DOHH2 (cell line): ENCODE measurements around the gene STX7.

Experiments used
- H3F3A ChIP-seq: fragments of 200-600 bp; sonication (generic), shearing (Covaris generic); 2 replicates; pipeline ENCODE4 v1.6.0; 2016; ENCODE audit warnings: antibody characterized with exemption, mild to moderate bottlenecking; ENCODE audit not compliant: control insufficient read depth, insufficient read depth
- H3K27ac ChIP-seq: fragments of 200-600 bp; sonication (generic); 2 replicates; pipeline ENCODE4 v1.5.1; 2014; ENCODE audit warnings: low read depth, mild to moderate bottlenecking, low read length, moderate library complexity
- H3K27me3 ChIP-seq: fragments of 200-600 bp; sonication (generic); 2 replicates; pipeline ENCODE4 v1.6.1; 2014; ENCODE audit warnings: mild to moderate bottlenecking, low read length, mixed read lengths; ENCODE audit not compliant: control insufficient read depth
- H3K36me3 ChIP-seq: fragments of 200-600 bp; sonication (generic); 2 replicates; pipeline ENCODE4 v1.6.1; 2014; ENCODE audit warnings: mild to moderate bottlenecking, low read length, moderate library complexity, mixed read lengths; ENCODE audit not compliant: control insufficient read depth
- H3K4me1 ChIP-seq: fragments of 200-600 bp; sonication (generic); 2 replicates; pipeline ENCODE4 v1.6.1; 2014; ENCODE audit warnings: mild to moderate bottlenecking, low read length, mixed read lengths; ENCODE audit not compliant: control insufficient read depth
- H3K4me2 ChIP-seq: fragments of 200-600 bp; sonication (generic); 2 replicates; pipeline ENCODE4 v1.6.0; 2014; ENCODE audit warnings: mild to moderate bottlenecking, low read length, moderate library complexity
- H3K4me3 ChIP-seq: fragments of 200-600 bp; sonication (generic); 2 replicates; pipeline ENCODE4 v1.5.1; 2014; ENCODE audit warnings: mild to moderate bottlenecking, low read length, mixed read lengths
- H3K79me2 ChIP-seq: fragments of 200-600 bp; sonication (generic); 2 replicates; pipeline ENCODE4 v1.6.1; 2014; ENCODE audit warnings: mild to moderate bottlenecking, low read length, mixed read lengths; ENCODE audit not compliant: control insufficient read depth
- H3K9me2 ChIP-seq: fragments of 200-600 bp; sonication (generic); replicated peaks from 2 replicates; pipeline ENCODE4 v1.6.1; 2014; ENCODE audit warnings: mild to moderate bottlenecking, low read length, mixed read lengths; ENCODE audit not compliant: control insufficient read depth
- H3K9me3 ChIP-seq: fragments of 200-600 bp; sonication (generic); 2 replicates; pipeline ENCODE4 v1.6.1; 2014; ENCODE audit warnings: antibody characterized with exemption, low read length, mixed read lengths; ENCODE audit not compliant: control insufficient read depth, insufficient read depth
- H4K20me1 ChIP-seq: fragments of 200-600 bp; sonication (generic); 2 replicates; pipeline ENCODE4 v1.6.0; 2014; ENCODE audit warnings: low read depth, mild to moderate bottlenecking, antibody characterized with exemption, low read length, moderate library complexity; ENCODE audit not compliant: control insufficient read depth, insufficient read depth
- CTCF ChIP-seq: fragments of 200-600 bp; sonication (generic); IDR thresholded peaks from one replicate; pipeline ENCODE4 v1.5.1; 2014; ENCODE audit warnings: antibody characterized with exemption, mild to moderate bottlenecking, low read depth, low read length; ENCODE audit not compliant: poor library complexity, severe bottlenecking
- EZH2phosphoT487 ChIP-seq: fragments of 200-600 bp; sonication (generic); IDR thresholded peaks from 2 replicates; pipeline ENCODE4 v1.6.1; 2017; ENCODE audit warnings: borderline replicate concordance, mild to moderate bottlenecking, antibody characterized with exemption, low read length, moderate library complexity, mixed read lengths

Gene STX7

GRCh38 chr6:132483779-132484679 is 28.9 kb downstream of the STX7 start:
- H3K9me3 ChIP-seq = peaks cover 11% of the 10 kb centered on the region
- peak overlapping the region; percentile 76 for H3K27ac ChIP-seq
- peaks cover 96% of the 10 kb centered on the region for H3K4me1 ChIP-seq
- H4K20me1 ChIP-seq = peaks cover 5% of the 10 kb centered on the region; the same call in 1 of the 2 replicates
- H3K9me2 ChIP-seq = no peaks in the 10 kb centered on the region
- peaks cover 98% of the 10 kb centered on the region for H3K36me3 ChIP-seq
- H3F3A ChIP-seq = peaks cover 38% of the 10 kb centered on the region
- H3K4me3 ChIP-seq = peak overlapping the region; percentile 57
- H3K79me2 ChIP-seq = peaks cover 100% of the 10 kb centered on the region
- H3K4me2 ChIP-seq = peak overlapping the region; percentile 76
- no peaks in the 10 kb centered on the region for H3K27me3 ChIP-seq
- TF ChIP-seq EZH2phosphoT487 (no peak), CTCF (peak; percentile 70)

DNA sequence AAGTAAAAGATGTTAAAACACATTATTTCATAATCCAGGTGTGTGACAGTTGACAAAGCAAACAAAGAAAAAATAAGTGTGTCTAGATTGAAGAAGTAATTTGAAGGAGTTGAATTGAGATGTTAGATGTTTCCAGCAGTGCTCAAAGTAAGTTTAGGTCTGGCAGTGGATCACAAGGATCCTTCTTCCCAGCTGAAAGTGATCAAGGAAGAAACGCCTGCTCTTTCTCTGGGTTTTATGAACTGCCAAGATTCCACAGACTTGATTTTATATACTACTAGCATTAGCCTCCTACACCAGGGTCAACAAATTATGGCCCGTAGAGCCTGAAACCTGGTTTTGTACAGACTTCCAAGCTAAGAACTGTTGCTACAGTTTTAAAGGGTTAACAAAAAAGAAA is 30.3 kb downstream of the STX7 start:
- Histone ChIP-seq H3F3A (peaks cover 27% of the 10 kb centered on the region), H4K20me1 (peaks cover 5% of the 10 kb centered on the region; the same call in 1 of the 2 replicates), H3K4me2 (peak overlapping the region; percentile 76), H3K9me3 (peaks cover 4% of the 10 kb centered on the region), H3K9me2 (no peaks in the 10 kb centered on the region), H3K27me3 (no peaks in the 10 kb centered on the region), H3K27ac (no peak overlapping the region), H3K36me3 (peaks cover 90% of the 10 kb centered on the region), H3K4me3 (no peak overlapping the region), H3K79me2 (peaks cover 100% of the 10 kb centered on the region), H3K4me1 (peaks cover 91% of the 10 kb centered on the region)
- TF ChIP-seq EZH2phosphoT487 (no peak), CTCF (no peak)

GRCh38 chr6:132481189-132481588 is 31.7 kb downstream of the STX7 start:
- Histone ChIP-seq H3K9me2 (no peaks in the 10 kb centered on the region), H3F3A (peaks cover 23% of the 10 kb centered on the region), H3K9me3 (no peaks in the 10 kb centered on the region), H3K36me3 (peaks cover 88% of the 10 kb centered on the region), H3K4me3 (no peak overlapping the region), H3K4me1 (peaks cover 79% of the 10 kb centered on the region), H3K27ac (no peak overlapping the region), H3K79me2 (peaks cover 100% of the 10 kb centered on the region), H4K20me1 (peaks cover 5% of the 10 kb centered on the region; the same call in 1 of the 2 replicates), H3K27me3 (no peaks in the 10 kb centered on the region), H3K4me2 (0 out of 2 replicates have a peak overlapping the region, but pooled peaks have one; percentile 7)
- TF ChIP-seq CTCF = no peak
- TF ChIP-seq EZH2phosphoT487 = no peak
